Astrocyte of the spinal cord (primary cell): ENCODE data around the gene GIMAP1.
"Not testable (repeated sequence)": the region's sequence is repeated elsewhere in the genome, so short reads cannot be mapped to it uniquely, and the experiment has no call there.

ENCODE experiments used
- DNase-seq: peaks from one replicate; pipeline ENCODE4 v3.0.0; 2011; ENCODE audit warnings: low read depth, low spot score
- H3K4me3 ChIP-seq: 2 replicates; pipeline ENCODE4 v1.5.1; 2011; ENCODE audit warnings: low read depth, mild to moderate bottlenecking, low read length, moderate library complexity
- CTCF ChIP-seq: IDR thresholded peaks from 2 replicates; pipeline ENCODE4 v1.5.1; 2012; ENCODE audit warnings: low read depth, mild to moderate bottlenecking, low read length, inconsistent platforms
- in situ Hi-C: cut with HindIII; loops from 2 replicates; pipeline ENCODE4 v1.10.0; 2017; ENCODE audit warnings: low sequenced_read_pairs

Gene GIMAP1

GRCh38 chr7:150716368-150716767 is at the start of gene GIMAP1:
TSS of gene GIMAP1 (plus strand) at chr7:150716613. CDS start at chr7:150719048, 2,435 bp downstream.
- no peak for TF ChIP-seq CTCF
- in situ Hi-C loops: no loop called here
- no peak within 1 kb of the TSS for H3K4me3 ChIP-seq
- no peak for DNase-seq

- DNase-seq: no peak
- in situ Hi-C loops: no loop called here
- no peak for TF ChIP-seq CTCF
- no peak overlapping the region for H3K4me3 ChIP-seq
Measured at GRCh38 chr7:150668472-150668911, 47.9 kb upstream of the GIMAP1 start.

- in situ Hi-C loops: no loop called here
- DNase-seq: no peak
- no peak overlapping the region for H3K4me3 ChIP-seq
- no peak for TF ChIP-seq CTCF
Measured at GRCh38 chr7:150668977-150669376, 47.4 kb upstream of the GIMAP1 start.

- DNase-seq, in situ Hi-C loops, H3K4me3 ChIP-seq: not testable (repeated sequence)
Measured at GRCh38 chr7:150671798-150672585, 44.4 kb upstream of the GIMAP1 start.

GRCh38 chr7:150675714-150676113 is 40.7 kb upstream of the GIMAP1 start:
- no peak for DNase-seq
- in situ Hi-C loops: no loop called here
- no peak overlapping the region for H3K4me3 ChIP-seq
- no peak for TF ChIP-seq CTCF

GRCh38 chr7:150676276-150676675 is 40.1 kb upstream of the GIMAP1 start:
- in situ Hi-C loops, H3K4me3 ChIP-seq, DNase-seq: not testable (repeated sequence)

GRCh38 chr7:150676854-150677253 is 39.6 kb upstream of the GIMAP1 start:
- DNase-seq, in situ Hi-C loops, H3K4me3 ChIP-seq: not testable (repeated sequence)

- in situ Hi-C loops, H3K4me3 ChIP-seq, DNase-seq: not testable (repeated sequence)
Measured at GRCh38 chr7:150678601-150679000, 37.8 kb upstream of the GIMAP1 start.

- in situ Hi-C loops, H3K4me3 ChIP-seq, DNase-seq: not testable (repeated sequence)
Measured at GRCh38 chr7:150680364-150680763, 36.0 kb upstream of the GIMAP1 start.
